GM23248 (cell line): ENCODE data around the gene CNTRL. TPM values are rescaled to one million over a fixed set of nuclear protein-coding genes. Genes with fewer than 3 reads are reported as not detected.
"Not testable (repeated sequence)": the region's sequence is repeated elsewhere in the genome, so short reads cannot be mapped to it uniquely, and the experiment has no call there.

Source experiments
- DNase-seq: peaks from one replicate; pipeline ENCODE4 v3.0.0-alpha.2; 2015
- H2AFZ ChIP-seq: fragments of 200-600 bp; sonication (generic); 2 replicates; pipeline ENCODE4 v1.6.1; 2016; ENCODE audit warnings: antibody characterized with exemption
- H3F3A ChIP-seq: fragments of 200-600 bp; sonication (generic); 2 replicates; pipeline ENCODE4 v1.6.1; 2016; ENCODE audit warnings: mild to moderate bottlenecking, antibody characterized with exemption, mixed run types; ENCODE audit not compliant: insufficient read depth
- H3K27ac ChIP-seq: fragments of 200-600 bp; sonication (generic); 2 replicates; pipeline ENCODE4 v1.5.1; 2016; ENCODE audit warnings: mild to moderate bottlenecking
- H3K27me3 ChIP-seq: fragments of 200-600 bp; sonication (generic); replicated peaks from 2 replicates; pipeline ENCODE4 v1.6.1; 2016; ENCODE audit warnings: mild to moderate bottlenecking; ENCODE audit not compliant: insufficient read depth
- H3K36me3 ChIP-seq: fragments of 200-600 bp; sonication (generic); 2 replicates; pipeline ENCODE4 v1.6.1; 2016; ENCODE audit warnings: low read depth, mild to moderate bottlenecking
- H3K4me1 ChIP-seq: fragments of 200-600 bp; sonication (generic); 2 replicates; pipeline ENCODE4 v1.6.1; 2016; ENCODE audit warnings: mild to moderate bottlenecking; ENCODE audit not compliant: insufficient read depth
- H3K4me2 ChIP-seq: fragments of 200-600 bp; sonication (generic); one replicate; pipeline ENCODE4 v1.6.1; 2016; ENCODE audit warnings: mild to moderate bottlenecking; ENCODE audit not compliant: unreplicated experiment
- H3K4me3 ChIP-seq: fragments of 200-600 bp; sonication (generic); 2 replicates; pipeline ENCODE4 v1.5.1; 2016; ENCODE audit warnings: mild to moderate bottlenecking
- H3K79me2 ChIP-seq: fragments of 200-600 bp; sonication (generic); 2 replicates; pipeline ENCODE4 v1.6.1; 2016; ENCODE audit warnings: mild to moderate bottlenecking; ENCODE audit not compliant: insufficient read depth
- H3K9ac ChIP-seq: fragments of 200-600 bp; sonication (generic); 2 replicates; pipeline ENCODE4 v1.6.1; 2016; ENCODE audit warnings: mild to moderate bottlenecking
- H3K9me2 ChIP-seq: fragments of 200-600 bp; sonication (generic); 2 replicates; pipeline ENCODE4 v1.6.1; 2016; ENCODE audit warnings: mixed run types, mild to moderate bottlenecking, moderate library complexity; ENCODE audit not compliant: insufficient read depth
- H3K9me3 ChIP-seq: fragments of 200-600 bp; sonication (generic); one replicate; pipeline ENCODE4 v1.6.1; 2017; ENCODE audit warnings: low read depth
- H4K20me1 ChIP-seq: fragments of 200-600 bp; sonication (generic); 2 replicates; pipeline ENCODE4 v1.6.0; 2016; ENCODE audit not compliant: insufficient read depth
- EZH2 ChIP-seq: fragments of 200-600 bp; sonication (generic); IDR thresholded peaks from 2 replicates; pipeline ENCODE4 v1.6.1; 2018; ENCODE audit warnings: antibody characterized with exemption, mild to moderate bottlenecking; ENCODE audit not compliant: insufficient read depth, poor library complexity, severe bottlenecking
- EZH2phosphoT487 ChIP-seq: fragments of 200-600 bp; sonication (generic); IDR thresholded peaks from 2 replicates; pipeline ENCODE4 v1.6.1; 2018; ENCODE audit warnings: antibody characterized with exemption, moderate library complexity, mild to moderate bottlenecking, low read depth; ENCODE audit not compliant: insufficient read depth
- WGBS, 2 experiments: methylation state at CpG; one replicate each; pipeline ENCODE4 v1.1.6; 2015 to 2017; ENCODE audit warnings: low lambda C conversion rate in 2 of 2, low coverage in 1 of 2; ENCODE audit errors: missing lambda C conversion rate in 2 of 2; 5-methylcytosine and 5-hydroxymethylcytosine counted together
- in situ Hi-C: fragments of 300-500 bp; cut with MboI; formaldehyde crosslinking; loops from 2 replicates; pipeline ENCODE4 v1.15.0; 2020
- polyA plus RNA-seq: library from polyadenylated mRNA; unstranded; fragments of >200 nt; fragmentation: Nextera tagmentation; extraction: Ambion mirVana; gene quantifications from 2 replicates; pipeline ENCODE4 v1.2.1, GENCODE V29; 2016
- total RNA-seq: library from RNA; depleted of rRNA; stranded (reverse); fragments of >200 nt; shearing (Covaris generic); gene quantifications from 2 replicates; pipeline ENCODE4 v1.2.3, GENCODE V29; 2014

Gene CNTRL
- total and polyA plus RNA-seq, 2 experiments from 2014 or later = 4.4 to 6.3 TPM

GRCh38 chr9:121029469-121029868 lies 45.3 kb upstream of the CNTRL start:
- no peaks in the 10 kb centered on the region for H3K36me3 ChIP-seq
- no peaks in the 10 kb centered on the region for H3K79me2 ChIP-seq
- no peaks in the 10 kb centered on the region for H3K9me3 ChIP-seq
- H3K9me2 ChIP-seq = no peaks in the 10 kb centered on the region
- no peak overlapping the region for H3K9ac ChIP-seq
- H3K27me3 ChIP-seq = no peaks in the 10 kb centered on the region
- H3F3A ChIP-seq = no peaks in the 10 kb centered on the region
- no peak overlapping the region for H2AFZ ChIP-seq
- in situ Hi-C loops = no loop called here
- 85 to 92% methylated on average over 1 of the region's 1 CpG for WGBS, 2 experiments
- H3K4me1 ChIP-seq = peaks cover 4% of the 10 kb centered on the region; the same call in 1 of the 2 replicates
- H3K27ac ChIP-seq = no peak overlapping the region
- H3K4me3 ChIP-seq = no peak overlapping the region
- TF ChIP-seq EZH2phosphoT487 = no peak
- no peak for TF ChIP-seq EZH2
- no peaks in the 10 kb centered on the region for H4K20me1 ChIP-seq
- H3K4me2 ChIP-seq = no peak overlapping the region
- DNase-seq = no peak

- H3K9me3 ChIP-seq = no peaks in the 10 kb centered on the region
- TF ChIP-seq EZH2 = no peak
- no peak for TF ChIP-seq EZH2phosphoT487
- H3F3A ChIP-seq = no peaks in the 10 kb centered on the region
- H3K79me2 ChIP-seq = no peaks in the 10 kb centered on the region
- no peak overlapping the region for H3K9ac ChIP-seq
- no peak overlapping the region for H2AFZ ChIP-seq
- H3K4me3 ChIP-seq = no peak overlapping the region
- H3K36me3 ChIP-seq = no peaks in the 10 kb centered on the region
- H3K27ac ChIP-seq = no peak overlapping the region
- 92 to 95% methylated on average over 2 of the region's 2 CpGs for WGBS, 2 experiments
- DNase-seq = no peak
- H4K20me1 ChIP-seq = no peaks in the 10 kb centered on the region
- no peak overlapping the region for H3K4me2 ChIP-seq
- H3K27me3 ChIP-seq = no peaks in the 10 kb centered on the region
- no peaks in the 10 kb centered on the region for H3K9me2 ChIP-seq
- in situ Hi-C loops = no loop called here
- no peaks in the 10 kb centered on the region for H3K4me1 ChIP-seq
These were observed 40.2 kb upstream of the CNTRL start for GRCh38 chr9:121034529-121034928.

GRCh38 chr9:121035717-121036116 lies 39.0 kb upstream of the CNTRL start:
- H2AFZ ChIP-seq, in situ Hi-C loops, H3K4me2 ChIP-seq, H3K9ac ChIP-seq, H3K9me3 ChIP-seq, H4K20me1 ChIP-seq, H3K4me1 ChIP-seq, H3K36me3 ChIP-seq, H3K4me3 ChIP-seq, H3K27ac ChIP-seq, H3K79me2 ChIP-seq, H3K27me3 ChIP-seq, H3K9me2 ChIP-seq, H3F3A ChIP-seq: not testable (repeated sequence)
- peak; percentile 4 for DNase-seq

- H3K4me2 ChIP-seq = no peak overlapping the region
- no peak overlapping the region for H3K9ac ChIP-seq
- WGBS, 2 experiments = 79 to 82% methylated on average over 2 of the region's 2 CpGs
- no peak for TF ChIP-seq EZH2phosphoT487
- TF ChIP-seq EZH2 = no peak
- no peaks in the 10 kb centered on the region for H3F3A ChIP-seq
- no peaks in the 10 kb centered on the region for H3K4me1 ChIP-seq
- no peaks in the 10 kb centered on the region for H3K9me3 ChIP-seq
- DNase-seq = no peak
- H3K27ac ChIP-seq = no peak overlapping the region
- H3K4me3 ChIP-seq = no peak overlapping the region
- H3K36me3 ChIP-seq = no peaks in the 10 kb centered on the region
- in situ Hi-C loops = no loop called here
- no peaks in the 10 kb centered on the region for H3K79me2 ChIP-seq
- H3K27me3 ChIP-seq = no peaks in the 10 kb centered on the region
- H3K9me2 ChIP-seq = no peaks in the 10 kb centered on the region
- no peak overlapping the region for H2AFZ ChIP-seq
- H4K20me1 ChIP-seq = no peaks in the 10 kb centered on the region
These were observed 36.4 kb upstream of the CNTRL start for GRCh38 chr9:121038362-121038761.

GRCh38 chr9:121038804-121039203 lies 36.0 kb upstream of the CNTRL start:
- Histone ChIP-seq H3K27ac (no peak overlapping the region), H3K79me2 (no peaks in the 10 kb centered on the region), H4K20me1 (no peaks in the 10 kb centered on the region), H3K4me1 (no peaks in the 10 kb centered on the region), H3K27me3 (no peaks in the 10 kb centered on the region), H3K4me3 (no peak overlapping the region), H3K36me3 (no peaks in the 10 kb centered on the region), H3F3A (no peaks in the 10 kb centered on the region), H3K9me2 (no peaks in the 10 kb centered on the region), H2AFZ (no peak overlapping the region), H3K9me3 (no peaks in the 10 kb centered on the region), H3K4me2 (no peak overlapping the region), H3K9ac (no peak overlapping the region)
- in situ Hi-C loops = no loop called here
- TF ChIP-seq EZH2 (no peak), EZH2phosphoT487 (no peak)
- DNase-seq = no peak
